Measurements from ENCODE around the gene PCK2.

Gene PCK2

GRCh38 chr14:24135834-24136683 is 41.9 kb downstream of the PCK2 start, which contains the start of gene PSME1:
PSME1 (plus strand) TSS chr14:24136194; CDS start chr14:24136263, 69 bp downstream.
- in situ Hi-C loops (cut with MboI; ENCODE audit: low sequenced_read_pairs), result no loop called here

- in situ Hi-C loops (cut with MboI; ENCODE audit: low sequenced_read_pairs), result no loop called here
These were observed 42.8 kb downstream of the PCK2 start for GRCh38 chr14:24136684-24137528.

DNA sequence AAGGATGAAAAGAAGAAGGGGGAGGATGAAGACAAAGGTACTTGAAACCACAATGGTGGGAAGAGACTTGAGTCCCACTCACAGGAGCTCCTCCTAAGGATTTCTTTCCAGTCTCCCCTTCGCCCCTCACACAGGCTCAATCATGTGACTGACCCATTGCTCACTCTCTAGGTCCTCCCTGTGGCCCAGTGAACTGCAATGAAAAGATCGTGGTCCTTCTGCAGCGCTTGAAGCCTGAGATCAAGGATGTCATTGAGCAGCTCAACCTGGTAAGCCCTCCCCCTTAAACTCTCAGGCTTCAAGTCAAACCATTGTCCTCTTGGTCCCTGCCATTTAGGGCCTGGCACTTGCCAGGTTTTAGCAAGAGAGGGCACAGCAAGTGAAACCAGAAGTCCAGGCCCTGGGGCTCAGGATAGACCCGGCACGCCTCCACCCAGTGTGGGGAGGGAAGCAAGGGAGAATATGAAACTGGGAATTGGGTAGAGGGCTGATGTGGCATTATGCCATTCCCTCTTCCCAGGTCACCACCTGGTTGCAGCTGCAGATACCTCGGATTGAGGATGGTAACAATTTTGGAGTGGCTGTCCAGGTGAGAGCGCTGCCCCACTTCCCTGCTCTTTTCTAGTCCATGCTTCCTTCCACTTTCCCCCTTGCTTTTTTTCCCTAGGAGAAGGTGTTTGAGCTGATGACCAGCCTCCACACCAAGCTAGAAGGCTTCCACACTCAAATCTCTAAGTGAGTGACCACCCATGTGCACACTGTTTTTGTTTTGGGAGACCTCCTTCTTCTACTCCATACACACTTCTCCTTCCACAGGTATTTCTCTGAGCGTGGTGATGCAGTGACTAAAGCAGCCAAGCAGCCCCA is 43.7 kb downstream of the PCK2 start:
- in situ Hi-C loops (cut with MboI; ENCODE audit: low sequenced_read_pairs), result no loop called here

DNA sequence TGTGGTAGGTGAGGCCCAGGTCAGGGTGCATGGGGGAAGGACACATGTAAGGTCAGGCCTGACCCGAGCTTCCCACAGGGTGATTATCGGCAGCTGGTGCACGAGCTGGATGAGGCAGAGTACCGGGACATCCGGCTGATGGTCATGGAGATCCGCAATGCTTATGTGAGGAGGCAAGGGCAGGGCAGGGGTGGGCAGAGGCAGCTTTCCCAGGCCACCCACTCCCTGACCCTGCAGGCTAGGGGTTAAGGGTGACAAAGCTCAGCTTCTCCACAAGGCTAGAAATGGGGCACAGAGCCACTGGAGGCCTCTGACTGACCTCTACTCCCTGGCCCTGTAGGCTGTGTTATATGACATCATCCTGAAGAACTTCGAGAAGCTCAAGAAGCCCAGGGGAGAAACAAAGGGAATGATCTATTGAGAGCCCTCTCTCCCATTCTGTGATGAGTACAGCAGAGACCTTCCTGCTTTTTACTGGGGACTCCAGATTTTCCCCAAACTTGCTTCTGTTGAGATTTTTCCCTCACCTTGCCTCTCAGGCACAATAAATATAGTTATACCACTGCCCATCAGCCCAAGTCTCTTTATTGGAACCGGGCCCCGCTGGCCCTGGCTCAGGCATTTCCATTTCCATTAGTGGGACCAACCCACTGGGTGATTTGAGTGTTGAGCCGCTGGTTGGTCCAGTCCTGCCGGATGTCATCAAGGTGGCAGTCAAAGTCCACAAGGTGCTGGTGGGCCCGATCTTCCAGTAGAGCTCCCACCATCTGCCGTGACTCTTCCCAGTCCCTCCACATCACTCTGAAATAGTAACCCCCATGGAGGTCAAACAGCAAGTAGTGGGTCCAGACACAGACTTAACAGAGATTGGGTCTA is 44.5 kb downstream of the PCK2 start:
- in situ Hi-C loops (cut with MboI; ENCODE audit: low sequenced_read_pairs), result no loop called here

DNA sequence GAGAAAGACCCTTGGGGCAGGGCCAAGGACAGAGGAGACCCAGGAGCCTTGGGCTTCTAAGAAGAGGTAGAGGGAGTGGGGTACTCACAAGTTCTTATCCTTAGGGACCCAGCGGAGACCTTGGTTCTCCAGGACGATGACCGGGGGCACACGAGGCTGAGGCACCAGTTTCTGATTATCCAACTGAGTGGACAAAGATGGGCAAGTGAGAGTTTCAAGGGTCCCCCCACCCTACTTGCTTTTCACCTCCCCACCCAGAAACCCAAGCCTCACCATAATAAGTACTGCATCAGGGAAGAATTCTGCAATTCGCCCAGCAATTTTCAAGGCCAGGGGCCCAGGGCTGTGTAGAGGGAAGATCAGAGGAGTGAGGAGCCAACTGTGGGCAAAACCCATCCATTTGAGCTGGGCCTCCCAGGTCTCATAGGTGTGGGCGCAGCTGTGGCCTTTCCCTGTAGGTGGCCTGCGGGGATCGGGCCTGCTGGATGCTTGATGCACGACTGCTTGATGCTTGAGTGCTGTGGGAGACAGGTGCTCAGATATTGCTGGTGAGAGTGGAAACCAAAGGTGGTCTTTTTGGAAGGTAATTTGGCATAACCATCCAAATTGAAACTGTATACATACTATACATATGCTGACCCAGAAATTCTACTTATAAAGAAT is 45.3 kb downstream of the PCK2 start:
- in situ Hi-C loops (cut with MboI; ENCODE audit: low sequenced_read_pairs), result no loop called here

- in situ Hi-C loops (cut with MboI; ENCODE audit: low sequenced_read_pairs), result no loop called here
These were observed 47.2 kb downstream of the PCK2 start, which contains the start of gene EMC9 for GRCh38 chr14:24141097-24141880. EMC9 (minus strand) TSS chr14:24141591; CDS start chr14:24141304, 287 bp downstream.

- in situ Hi-C loops (cut with MboI; ENCODE audit: low sequenced_read_pairs), result no loop called here
These were observed 49.4 kb downstream of the PCK2 start for GRCh38 chr14:24143511-24143910.

GRCh38 chr14:24144451-24144850 is 50.3 kb downstream of the PCK2 start:
- in situ Hi-C loops (cut with MboI; ENCODE audit: low sequenced_read_pairs), result no loop called here

- in situ Hi-C loops (cut with MboI; ENCODE audit: low sequenced_read_pairs), result no loop called here
These were observed 51.1 kb downstream of the PCK2 start for GRCh38 chr14:24145219-24145618.

- in situ Hi-C loops (cut with MboI; ENCODE audit: low sequenced_read_pairs), result no loop called here
These were observed 51.8 kb downstream of the PCK2 start for GRCh38 chr14:24145690-24146452.

DNA sequence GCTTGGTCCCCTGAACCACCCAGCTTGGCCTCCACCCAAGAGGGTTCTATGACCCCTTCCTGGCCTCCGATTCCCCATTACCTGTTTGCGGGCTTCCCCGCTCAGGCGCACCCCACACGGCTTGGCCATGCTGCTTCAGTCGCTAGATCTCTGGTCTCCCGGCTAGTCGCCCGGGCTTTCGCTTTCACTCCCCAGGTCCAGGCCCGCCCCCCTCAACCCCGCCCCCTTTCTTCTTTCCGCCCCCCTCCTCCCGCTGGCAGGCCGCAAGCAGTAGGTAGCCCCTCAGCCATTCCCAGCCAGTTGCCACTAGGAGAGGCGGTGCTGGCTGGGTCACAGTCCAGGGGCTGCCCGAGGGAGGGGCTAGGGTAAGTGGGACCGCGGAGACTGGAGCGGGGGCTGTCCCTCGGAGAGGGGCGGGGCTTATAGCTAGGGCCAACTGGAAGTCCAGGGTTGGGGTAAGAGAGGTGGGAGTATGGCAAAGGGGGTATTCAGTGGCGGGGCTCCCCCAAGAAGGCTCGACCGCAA is 52.4 kb downstream of the PCK2 start, which contains the start of gene PSME2:
Gene PSME2, minus strand, starts transcription at position 158 of the 525 bp plus-strand sequence. Its CDS starts 29 bp downstream, at position 129.
- in situ Hi-C loops (cut with MboI; ENCODE audit: low sequenced_read_pairs), result no loop called here

DNA sequence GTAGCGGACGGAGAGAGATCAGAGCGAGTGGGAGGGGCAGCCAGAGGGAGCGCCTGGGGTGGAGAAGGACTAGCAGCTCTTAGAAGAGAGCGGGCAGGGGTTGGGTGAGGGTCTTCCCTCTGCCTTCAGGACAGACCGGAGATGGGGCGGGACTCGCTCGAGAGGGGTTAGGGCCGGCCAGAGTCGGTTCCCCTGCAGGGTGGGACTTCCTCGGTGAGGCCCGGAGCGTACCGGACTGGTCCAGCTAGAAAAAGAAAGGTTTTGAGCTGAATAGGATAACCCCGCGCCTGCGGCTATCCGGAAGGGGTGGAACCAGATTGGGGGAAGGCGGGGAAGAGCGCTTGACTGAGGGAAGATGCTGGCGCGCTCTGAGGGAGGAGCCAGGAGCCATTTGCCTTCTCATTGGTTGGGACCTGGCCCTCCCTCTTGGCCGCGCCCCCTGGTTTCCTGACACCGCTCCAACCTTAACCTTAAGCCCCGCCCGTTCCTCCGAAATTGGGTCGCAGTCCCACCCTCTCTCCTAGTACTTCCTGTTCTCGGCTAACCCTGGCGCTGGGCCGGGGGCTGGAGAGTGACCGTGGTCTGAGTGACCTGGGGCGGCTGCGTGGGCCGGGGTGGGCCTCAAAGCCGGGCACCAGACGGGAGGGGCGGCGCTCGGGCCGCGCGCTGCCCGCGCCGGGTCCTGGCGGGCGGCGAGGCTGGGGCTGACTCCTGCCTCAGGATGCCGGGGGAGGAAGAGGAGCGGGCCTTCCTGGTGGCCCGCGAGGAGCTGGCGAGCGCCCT is 53.1 kb downstream of the PCK2 start, which contains the start of gene RNF31:
Gene RNF31, plus strand, starts transcription at position 521 of the 783 bp plus-strand sequence. Its CDS starts 201 bp downstream, at position 722.
- in situ Hi-C loops (cut with MboI; ENCODE audit: low sequenced_read_pairs), result no loop called here

DNA sequence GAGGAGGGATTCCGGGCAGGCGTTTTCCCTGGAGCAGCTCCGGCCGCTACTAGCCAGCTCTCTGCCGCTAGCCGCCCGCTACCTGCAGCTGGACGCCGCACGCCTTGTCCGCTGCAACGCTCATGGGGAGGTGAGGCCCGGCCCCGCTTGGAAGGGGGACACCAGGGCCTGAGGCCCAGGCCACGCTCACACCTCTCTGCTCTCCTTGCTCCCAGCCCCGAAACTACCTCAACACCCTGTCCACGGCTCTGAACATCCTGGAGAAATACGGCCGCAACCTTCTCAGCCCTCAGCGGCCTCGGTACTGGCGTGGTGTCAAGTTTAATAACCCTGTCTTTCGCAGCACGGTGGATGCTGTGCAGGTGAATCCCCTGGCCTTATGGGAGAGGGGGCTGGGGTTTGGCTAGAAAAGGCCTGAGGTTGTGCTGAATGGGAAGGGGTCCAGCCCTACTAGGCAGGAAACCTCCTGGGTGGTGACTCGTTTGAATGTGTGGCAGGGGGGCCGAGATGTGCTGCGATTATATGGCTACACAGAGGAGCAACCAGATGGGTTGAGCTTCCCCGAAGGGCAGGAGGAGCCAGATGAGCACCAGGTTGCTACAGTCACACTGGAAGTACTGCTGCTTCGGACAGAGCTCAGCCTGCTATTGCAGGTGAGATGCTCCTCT is 53.8 kb downstream of the PCK2 start:
- in situ Hi-C loops (cut with MboI; ENCODE audit: low sequenced_read_pairs), result no loop called here

GRCh38 chr14:24149302-24149969 is 55.3 kb downstream of the PCK2 start:
- in situ Hi-C loops (cut with MboI; ENCODE audit: low sequenced_read_pairs), result no loop called here

- in situ Hi-C loops (cut with MboI; ENCODE audit: low sequenced_read_pairs), result no loop called here
These were observed 56.0 kb downstream of the PCK2 start for GRCh38 chr14:24150061-24150460.

Data from HL-60/S4 (cell line).